ENCODE data around the gene ITPKC. TPM values are rescaled to one million over a fixed set of nuclear protein-coding genes. Genes with fewer than 3 reads are reported as not detected.
A peak's percentile ranks its signal among the peaks of the same experiment; 100 is the strongest.
"Not testable (repeated sequence)": the region's sequence is repeated elsewhere in the genome, so short reads cannot be mapped to it uniquely, and the experiment has no call there.

The ITPKC gene
- polyA plus RNA-seq, 1 donor from 2014 or later = 8.8 TPM

DNA sequence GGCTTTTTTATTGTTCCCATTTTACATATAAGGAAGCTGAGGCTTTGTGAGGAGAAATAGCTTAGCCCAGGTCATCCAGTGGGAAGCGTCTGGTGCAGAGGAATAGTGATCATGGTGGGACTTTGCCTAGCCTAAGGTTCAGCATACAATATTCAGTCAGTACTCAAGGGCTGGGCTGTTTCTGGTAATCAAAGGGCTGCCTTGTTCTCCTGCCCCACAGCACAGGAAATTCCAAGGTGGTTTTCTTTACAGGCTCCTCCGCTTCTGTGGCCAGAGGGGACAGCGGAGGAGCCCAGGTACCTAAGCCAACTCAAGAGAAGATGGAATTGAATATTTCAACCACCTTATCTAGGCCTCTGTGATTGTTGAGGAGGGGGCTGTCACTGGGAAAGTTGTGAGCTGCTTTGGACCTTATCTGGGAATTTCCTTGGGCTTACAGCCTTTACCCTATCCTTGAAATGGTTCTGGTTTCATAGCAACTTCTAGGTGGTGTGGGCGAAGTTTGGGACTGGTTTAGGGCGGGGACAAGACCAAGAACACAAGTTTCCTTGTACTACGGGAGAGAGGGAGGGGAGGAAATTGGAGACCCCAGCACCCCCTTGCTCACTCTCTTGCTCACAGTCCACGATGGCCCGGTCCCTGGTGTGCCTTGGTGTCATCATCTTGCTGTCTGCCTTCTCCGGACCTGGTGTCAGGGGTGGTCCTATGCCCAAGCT is 58.2 kb downstream of the ITPKC start, which contains the start of gene MIA:
Gene MIA (plus strand): TSS at position 606 of the 716 bp plus-strand sequence. CDS start 22 bp downstream, at position 628.
- peak within 1 kb of the TSS in 3 of 4 donors; percentile 60 to 68 (median 66) for H3K4me3 Mint-ChIP-seq
- peak within 1 kb of the TSS in 1 of 3 donors; percentile 98 for H3K27ac Mint-ChIP-seq
- H3K9me3 Mint-ChIP-seq = peaks cover 0 to 6% (median 0%) of the 10 kb centered on the region in 3 donors
- no peaks in the 10 kb centered on the region for H3K27me3 Mint-ChIP-seq
- H3K4me1 Mint-ChIP-seq = peaks cover 24 to 34% (median 33%) of the 10 kb centered on the region in 3 donors
- H3K36me3 Mint-ChIP-seq = peaks cover 15% of the 10 kb centered on the region

- Mint-ChIP-seq H3K4me3 (no peak overlapping the region), H3K27ac (peak overlapping the region in 1 of 3 donors; percentile 98), H3K4me1 (peaks cover 28 to 39% (median 39%) of the 10 kb centered on the region in 3 donors), H3K36me3 (peaks cover 12% of the 10 kb centered on the region), H3K27me3 (no peaks in the 10 kb centered on the region), H3K9me3 (peaks cover 0 to 6% (median 0%) of the 10 kb centered on the region in 3 donors)
Measured at GRCh38 chr19:40775632-40776022, 58.7 kb downstream of the ITPKC start.

DNA sequence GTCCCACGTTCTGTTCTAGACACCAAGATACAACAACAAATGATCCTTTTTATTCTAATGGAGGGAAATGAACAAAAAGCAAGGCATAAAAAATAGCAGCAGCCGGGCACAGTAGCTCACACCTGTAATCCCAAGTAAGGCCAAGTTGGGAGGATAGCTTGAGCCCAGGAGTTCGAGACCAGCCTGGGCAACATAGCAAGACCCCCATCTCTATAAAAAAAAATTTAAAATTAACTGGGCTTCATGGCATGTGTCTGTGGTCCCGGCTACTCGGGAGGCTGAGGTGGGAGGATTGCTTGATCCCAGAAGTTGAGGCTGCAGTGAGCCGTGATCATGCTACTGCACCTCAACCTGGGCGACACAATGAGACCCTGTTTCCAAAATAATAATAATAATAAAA is 59.5 kb downstream of the ITPKC start:
- Mint-ChIP-seq H3K27me3 (no peaks in the 10 kb centered on the region), H3K9me3 (no peaks in the 10 kb centered on the region), H3K4me3 (peak overlapping the region in 3 of 4 donors; percentile 93 to 99 (median 95)), H3K36me3 (peaks cover 7% of the 10 kb centered on the region), H3K27ac (peak overlapping the region; percentile 98 to 100 (median 100)), H3K4me1 (peaks cover 24 to 37% (median 36%) of the 10 kb centered on the region in 3 donors)

GRCh38 chr19:40776932-40777644 is 60.2 kb downstream of the ITPKC start:
- no peaks in the 10 kb centered on the region for H3K27me3 Mint-ChIP-seq
- peak overlapping the region; percentile 93 to 99 (median 96) for H3K4me3 Mint-ChIP-seq
- no peaks in the 10 kb centered on the region for H3K9me3 Mint-ChIP-seq
- H3K36me3 Mint-ChIP-seq = peaks cover 6% of the 10 kb centered on the region
- peak overlapping the region; percentile 98 to 100 (median 100) for H3K27ac Mint-ChIP-seq
- H3K4me1 Mint-ChIP-seq = peaks cover 23 to 40% (median 34%) of the 10 kb centered on the region in 3 donors

GRCh38 chr19:40777645-40777936 is 60.7 kb downstream of the ITPKC start:
- peaks cover 23 to 43% (median 34%) of the 10 kb centered on the region in 3 donors for H3K4me1 Mint-ChIP-seq

DNA sequence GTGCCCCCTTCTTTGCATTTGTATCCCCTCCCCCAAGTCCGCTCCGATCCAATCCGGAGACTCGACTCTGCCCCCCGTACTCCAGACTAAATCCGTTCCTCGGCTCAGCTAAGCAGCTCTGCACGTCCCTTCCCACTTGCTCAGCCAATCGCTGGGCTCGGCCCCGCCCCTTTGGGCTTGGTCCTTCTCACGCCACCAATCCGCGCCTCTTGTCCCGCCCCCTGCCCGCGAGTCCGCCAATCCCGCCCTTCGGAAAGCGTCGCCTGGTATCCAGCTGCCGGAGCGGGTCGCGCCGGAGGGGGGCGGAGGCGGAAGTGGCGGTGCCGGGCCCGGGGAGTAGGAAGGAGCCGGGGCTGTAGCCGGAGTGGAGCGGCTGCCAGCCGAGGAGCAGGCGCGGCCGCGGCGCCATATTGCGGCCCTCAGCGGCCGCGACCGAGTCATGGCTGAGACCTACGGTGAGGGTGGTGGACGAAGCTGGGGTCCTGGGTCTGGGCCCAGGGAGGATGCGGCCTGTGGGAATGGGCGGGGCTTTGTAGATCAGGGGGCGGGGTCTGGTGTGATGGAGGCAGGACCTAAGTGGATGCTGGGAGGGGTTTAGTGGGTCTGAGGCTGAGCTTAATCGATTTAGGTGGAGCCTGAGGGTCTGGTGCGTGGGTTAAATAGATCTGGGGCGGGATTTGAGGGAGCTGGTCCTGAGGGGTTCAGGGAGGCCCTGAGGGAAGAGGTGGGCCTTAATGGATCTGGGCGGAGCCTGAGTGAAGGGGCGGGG is 61.2 kb downstream of the ITPKC start, which contains the start of gene RAB4B:
Gene RAB4B (plus strand): TSS at position 311 of the 769 bp plus-strand sequence. CDS start 129 bp downstream, at position 440.
- peak within 1 kb of the TSS; percentile 98 to 100 (median 100) for H3K27ac Mint-ChIP-seq
- H3K27me3 Mint-ChIP-seq = no peaks in the 10 kb centered on the region
- peaks cover 6% of the 10 kb centered on the region for H3K36me3 Mint-ChIP-seq

More at GRCh38 chr19:40777645-40777936, 60.7 kb downstream of the ITPKC start:
- peaks cover 6% of the 10 kb centered on the region for H3K36me3 Mint-ChIP-seq
- H3K9me3 Mint-ChIP-seq = no peaks in the 10 kb centered on the region
- no peaks in the 10 kb centered on the region for H3K27me3 Mint-ChIP-seq
- peak overlapping the region; percentile 93 to 99 (median 96) for H3K4me3 Mint-ChIP-seq
- peak overlapping the region; percentile 98 to 100 (median 100) for H3K27ac Mint-ChIP-seq

GRCh38 chr19:40778706-40779284 is 61.9 kb downstream of the ITPKC start:
- Mint-ChIP-seq H3K27ac (peak overlapping the region; percentile 98 to 100 (median 100)), H3K36me3 (peaks cover 7% of the 10 kb centered on the region), H3K9me3 (no peaks in the 10 kb centered on the region), H3K27me3 (no peaks in the 10 kb centered on the region), H3K4me1 (peaks cover 23 to 43% (median 35%) of the 10 kb centered on the region in 3 donors), H3K4me3 (peak overlapping the region; percentile 93 to 99 (median 96))

More for the DNA sequence above, 61.2 kb downstream of the ITPKC start, which contains the start of gene RAB4B:
- peak within 1 kb of the TSS; percentile 93 to 99 (median 96) for H3K4me3 Mint-ChIP-seq
- no peaks in the 10 kb centered on the region for H3K9me3 Mint-ChIP-seq
- peaks cover 23 to 43% (median 34%) of the 10 kb centered on the region in 3 donors for H3K4me1 Mint-ChIP-seq

GRCh38 chr19:40780582-40780981 is 63.7 kb downstream of the ITPKC start:
- Mint-ChIP-seq H3K27me3 (no peaks in the 10 kb centered on the region), H3K4me3 (peak overlapping the region; percentile 11 to 72 (median 22)), H3K27ac (peak overlapping the region in 2 of 3 donors; percentile 61 to 89), H3K36me3 (peaks cover 9% of the 10 kb centered on the region), H3K9me3 (no peaks in the 10 kb centered on the region), H3K4me1 (peaks cover 23 to 37% (median 29%) of the 10 kb centered on the region in 3 donors)

DNA sequence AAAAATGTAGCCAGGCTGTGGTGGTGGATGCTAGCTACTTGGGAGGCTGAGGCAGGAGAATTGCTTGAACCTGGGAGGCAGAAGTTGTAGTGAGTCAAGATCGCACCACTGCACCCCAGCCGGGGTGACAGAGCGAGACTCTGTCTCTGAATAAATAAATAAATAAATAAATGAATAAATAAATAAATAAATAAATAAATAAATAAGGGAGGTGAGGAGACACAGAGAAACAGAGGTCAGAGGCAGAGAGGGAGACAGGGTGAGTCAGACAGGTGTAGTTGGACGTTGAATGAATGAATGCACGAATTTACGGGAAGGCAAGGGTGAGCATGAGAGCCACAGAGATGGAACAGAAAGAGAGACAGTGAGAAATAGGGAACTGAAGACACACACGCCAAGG is 64.2 kb downstream of the ITPKC start:
- H3K27me3 Mint-ChIP-seq = no peaks in the 10 kb centered on the region
- peak overlapping the region in 1 of 3 donors; percentile 61 for H3K27ac Mint-ChIP-seq
- no peaks in the 10 kb centered on the region for H3K9me3 Mint-ChIP-seq
- peaks cover 9% of the 10 kb centered on the region for H3K36me3 Mint-ChIP-seq
- peaks cover 23 to 34% (median 25%) of the 10 kb centered on the region in 3 donors for H3K4me1 Mint-ChIP-seq
- H3K4me3 Mint-ChIP-seq = peak overlapping the region in 1 of 4 donors; percentile 72

GRCh38 chr19:40783711-40784110 is 66.8 kb downstream of the ITPKC start:
- Mint-ChIP-seq H3K36me3 (peaks cover 8% of the 10 kb centered on the region), H3K27ac (no peak overlapping the region), H3K4me3 (peak overlapping the region in 1 of 4 donors; percentile 33), H3K4me1 (peaks cover 9 to 23% (median 16%) of the 10 kb centered on the region in 3 donors), H3K27me3 (no peaks in the 10 kb centered on the region), H3K9me3 (no peaks in the 10 kb centered on the region)

- not testable (repeated sequence) for H3K9me3 Mint-ChIP-seq, H3K27me3 Mint-ChIP-seq, H3K36me3 Mint-ChIP-seq, H3K4me3 Mint-ChIP-seq, H3K27ac Mint-ChIP-seq
- H3K4me1 Mint-ChIP-seq = peaks cover 7 to 20% (median 14%) of the 10 kb centered on the region in 3 donors
Measured at GRCh38 chr19:40784146-40784545, 67.2 kb downstream of the ITPKC start.

- H3K4me3 Mint-ChIP-seq = peak overlapping the region in 1 of 4 donors; percentile 54
- no peaks in the 10 kb centered on the region for H3K9me3 Mint-ChIP-seq
- peaks cover 3 to 12% (median 11%) of the 10 kb centered on the region in 3 donors for H3K4me1 Mint-ChIP-seq
- peaks cover 6% of the 10 kb centered on the region for H3K36me3 Mint-ChIP-seq
- H3K27me3 Mint-ChIP-seq = no peaks in the 10 kb centered on the region
- H3K27ac Mint-ChIP-seq = peak overlapping the region in 1 of 3 donors; percentile 18
Measured at GRCh38 chr19:40785526-40785925, 68.6 kb downstream of the ITPKC start.

- Mint-ChIP-seq H3K27me3 (no peaks in the 10 kb centered on the region), H3K4me1 (peaks cover 0 to 9% (median 8%) of the 10 kb centered on the region in 3 donors), H3K27ac (peak overlapping the region in 1 of 3 donors; percentile 59), H3K36me3 (peaks cover 5% of the 10 kb centered on the region), H3K9me3 (no peaks in the 10 kb centered on the region), H3K4me3 (peak overlapping the region in 1 of 4 donors; percentile 54)
Measured at GRCh38 chr19:40786060-40787037, 69.4 kb downstream of the ITPKC start.

Data from IgD-negative memory B cell (primary cell).